ENCODE measurements around the gene BAHCC1. TPM values are rescaled to one million over a fixed set of nuclear protein-coding genes. Genes with fewer than 3 reads are reported as not detected.

The BAHCC1 gene
- total and polyA plus RNA-seq, 9 of the 15 experiments (the other 6 are each of a cell fraction or from before 2014, with no cell fraction given) = 0.14 to 26.9 (median 5.0) TPM

- no peak for TF ChIP-seq KDM2B (CRISPR knock-in tag; IDR thresholded peaks at IDR 0.05)
- no peak for TF ChIP-seq ZBTB26 (CRISPR knock-in tag; IDR thresholded peaks at IDR 0.05)
- peak; percentile 78 for TF ChIP-seq POLR2G (IDR thresholded peaks at IDR 0.05; ENCODE audit: low read depth, low read length)
- no peak for TF ChIP-seq KLF6 (CRISPR knock-in tag; IDR thresholded peaks at IDR 0.05; ENCODE audit: borderline replicate concordance)
- TF ChIP-seq, protein P1, sequence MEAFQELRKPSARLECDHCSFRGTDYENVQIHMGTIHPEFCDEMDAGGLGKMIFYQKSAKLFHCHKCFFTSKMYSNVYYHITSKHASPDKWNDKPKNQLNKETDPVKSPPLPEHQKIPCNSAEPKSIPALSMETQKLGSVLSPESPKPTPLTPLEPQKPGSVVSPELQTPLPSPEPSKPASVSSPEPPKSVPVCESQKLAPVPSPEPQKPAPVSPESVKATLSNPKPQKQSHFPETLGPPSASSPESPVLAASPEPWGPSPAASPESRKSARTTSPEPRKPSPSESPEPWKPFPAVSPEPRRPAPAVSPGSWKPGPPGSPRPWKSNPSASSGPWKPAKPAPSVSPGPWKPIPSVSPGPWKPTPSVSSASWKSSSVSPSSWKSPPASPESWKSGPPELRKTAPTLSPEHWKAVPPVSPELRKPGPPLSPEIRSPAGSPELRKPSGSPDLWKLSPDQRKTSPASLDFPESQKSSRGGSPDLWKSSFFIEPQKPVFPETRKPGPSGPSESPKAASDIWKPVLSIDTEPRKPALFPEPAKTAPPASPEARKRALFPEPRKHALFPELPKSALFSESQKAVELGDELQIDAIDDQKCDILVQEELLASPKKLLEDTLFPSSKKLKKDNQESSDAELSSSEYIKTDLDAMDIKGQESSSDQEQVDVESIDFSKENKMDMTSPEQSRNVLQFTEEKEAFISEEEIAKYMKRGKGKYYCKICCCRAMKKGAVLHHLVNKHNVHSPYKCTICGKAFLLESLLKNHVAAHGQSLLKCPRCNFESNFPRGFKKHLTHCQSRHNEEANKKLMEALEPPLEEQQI (IDR thresholded peaks at IDR 0.05) = no peak
- TF ChIP-seq, protein P2, sequence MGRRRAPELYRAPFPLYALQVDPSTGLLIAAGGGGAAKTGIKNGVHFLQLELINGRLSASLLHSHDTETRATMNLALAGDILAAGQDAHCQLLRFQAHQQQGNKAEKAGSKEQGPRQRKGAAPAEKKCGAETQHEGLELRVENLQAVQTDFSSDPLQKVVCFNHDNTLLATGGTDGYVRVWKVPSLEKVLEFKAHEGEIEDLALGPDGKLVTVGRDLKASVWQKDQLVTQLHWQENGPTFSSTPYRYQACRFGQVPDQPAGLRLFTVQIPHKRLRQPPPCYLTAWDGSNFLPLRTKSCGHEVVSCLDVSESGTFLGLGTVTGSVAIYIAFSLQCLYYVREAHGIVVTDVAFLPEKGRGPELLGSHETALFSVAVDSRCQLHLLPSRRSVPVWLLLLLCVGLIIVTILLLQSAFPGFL (CRISPR knock-in tag; IDR thresholded peaks at IDR 0.05) = no peak
- TF ChIP-seq, protein P3, sequence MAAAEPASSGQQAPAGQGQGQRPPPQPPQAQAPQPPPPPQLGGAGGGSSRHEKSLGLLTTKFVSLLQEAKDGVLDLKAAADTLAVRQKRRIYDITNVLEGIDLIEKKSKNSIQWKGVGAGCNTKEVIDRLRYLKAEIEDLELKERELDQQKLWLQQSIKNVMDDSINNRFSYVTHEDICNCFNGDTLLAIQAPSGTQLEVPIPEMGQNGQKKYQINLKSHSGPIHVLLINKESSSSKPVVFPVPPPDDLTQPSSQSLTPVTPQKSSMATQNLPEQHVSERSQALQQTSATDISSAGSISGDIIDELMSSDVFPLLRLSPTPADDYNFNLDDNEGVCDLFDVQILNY (CRISPR knock-in tag; IDR thresholded peaks at IDR 0.05) = no peak
- TF ChIP-seq SUPT5H (IDR thresholded peaks at IDR 0.05) = peak; percentile 27; the same call in 1 of the 2 replicates
- 0 out of 2 replicates have a peak, but pooled peaks have one; percentile 12 for TF ChIP-seq CREM (IDR thresholded peaks at IDR 0.05; ENCODE audit: low read depth)
- TF ChIP-seq, protein P4, sequence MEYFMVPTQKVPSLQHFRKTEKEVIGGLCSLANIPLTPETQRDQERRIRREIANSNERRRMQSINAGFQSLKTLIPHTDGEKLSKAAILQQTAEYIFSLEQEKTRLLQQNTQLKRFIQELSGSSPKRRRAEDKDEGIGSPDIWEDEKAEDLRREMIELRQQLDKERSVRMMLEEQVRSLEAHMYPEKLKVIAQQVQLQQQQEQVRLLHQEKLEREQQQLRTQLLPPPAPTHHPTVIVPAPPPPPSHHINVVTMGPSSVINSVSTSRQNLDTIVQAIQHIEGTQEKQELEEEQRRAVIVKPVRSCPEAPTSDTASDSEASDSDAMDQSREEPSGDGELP (CRISPR knock-in tag; IDR thresholded peaks at IDR 0.05; ENCODE audit: borderline replicate concordance) = 0 out of 2 replicates have a peak, but pooled peaks have one; percentile 23
- 0 out of 2 replicates have a peak, but pooled peaks have one; percentile 23 for TF ChIP-seq RBFOX2 (IDR thresholded peaks at IDR 0.05; ENCODE audit: low read depth, low read length)
- no peak for TF ChIP-seq TCF15 (CRISPR knock-in tag; IDR thresholded peaks at IDR 0.05)
- TF ChIP-seq HLTF (IDR thresholded peaks at IDR 0.05) = no peak
- no peak for TF ChIP-seq TOE1 (IDR thresholded peaks at IDR 0.05; ENCODE audit: borderline replicate concordance)
- TF ChIP-seq TOE1 (CRISPR knock-in tag; IDR thresholded peaks at IDR 0.05; ENCODE audit: borderline replicate concordance, low read depth) = no peak
Observed at GRCh38 chr17:81388612-81389367, 6.5 kb upstream of the BAHCC1 start (continued).
